NCI-H2081 treated with DMSO at 0.1 percent for 48 hours (cell line): ENCODE results near the gene NEUROD2.

Experiments used
- DNase-seq: peaks from one replicate; lab custom pipeline; 2025; lab: John Stamatoyannopoulos, UW

Gene NEUROD2

GRCh38 chr17:39580082-39580468 is 27.6 kb downstream of the NEUROD2 start:
- DNase-seq, result no peak

GRCh38 chr17:39579318-39580081 is 28.2 kb downstream of the NEUROD2 start:
- DNase-seq, result no peak

- DNase-seq, result no peak
Measured at GRCh38 chr17:39578272-39578671, 29.4 kb downstream of the NEUROD2 start.

- no peak for DNase-seq
Measured at GRCh38 chr17:39576187-39576586, 31.5 kb downstream of the NEUROD2 start.

- no peak for DNase-seq
Measured at GRCh38 chr17:39573447-39574298, 34.0 kb downstream of the NEUROD2 start.

GRCh38 chr17:39572121-39572520 is 35.6 kb downstream of the NEUROD2 start:
- DNase-seq, result no peak

- no peak for DNase-seq
Measured at GRCh38 chr17:39569126-39569525, 38.6 kb downstream of the NEUROD2 start.

GRCh38 chr17:39568702-39569101 is 39.0 kb downstream of the NEUROD2 start:
- DNase-seq, result no peak

- no peak for DNase-seq
Measured at GRCh38 chr17:39566094-39566850, 41.4 kb downstream of the NEUROD2 start.

GRCh38 chr17:39564211-39564848 is 43.4 kb downstream of the NEUROD2 start:
- DNase-seq, result no peak

- no peak for DNase-seq
Measured at GRCh38 chr17:39563476-39563875, 44.2 kb downstream of the NEUROD2 start.

- no peak for DNase-seq
Measured at GRCh38 chr17:39562976-39563375, 44.7 kb downstream of the NEUROD2 start.

- no peak for DNase-seq
Measured at GRCh38 chr17:39562395-39562794, 45.3 kb downstream of the NEUROD2 start.

- DNase-seq, result no peak
Measured at GRCh38 chr17:39556423-39556822, 51.3 kb downstream of the NEUROD2 start.

- DNase-seq, result no peak
Measured at GRCh38 chr17:39555368-39555767, 52.4 kb downstream of the NEUROD2 start.
